Esophagus squamous epithelium (tissue), 4 donors: ENCODE data around the gene MAN2A2.

Experiments
- CTCF ChIP-seq, 6 experiments: fragments of 450-650 bp in 4 of 6; fragments of 200-600 bp in 2 of 6; sonication (generic) in 2 of 6; IDR thresholded peaks; one replicate each; pipeline ENCODE4 v1.5.1; 2016 to 2019; ENCODE audit warnings: antibody characterized with exemption in 6 of 6, mild to moderate bottlenecking in 4 of 6, moderate library complexity in 4 of 6
- POLR2A ChIP-seq, 4 donors: fragments of 450-650 bp; IDR thresholded peaks; one replicate each; pipeline ENCODE4 v1.6.1; 2017; ENCODE audit warnings: antibody characterized with exemption in 4 of 4, mild to moderate bottlenecking in 4 of 4, moderate library complexity in 3 of 4

- TF ChIP-seq CTCF (IDR thresholded peaks at IDR 0.05) (no peak), POLR2A (IDR thresholded peaks at IDR 0.05) (no peak)
Measured at GRCh38 chr15:90917569-90917968, 14.5 kb downstream of the MAN2A2 start.
